Heart left ventricle (tissue), 16 donors: ENCODE measurements around the gene RFX1. TPM values are rescaled to one million over a fixed set of nuclear protein-coding genes. Genes with fewer than 3 reads are reported as not detected.

Source experiments
- ATAC-seq, 4 donors: fragments of 200-7000 bp; cut with Tn5 transposase; one replicate each; pipeline ENCODE4 v1.9.1; 2020 to 2022; ENCODE audit warnings: moderate library complexity in 4 of 4, mild to moderate bottlenecking in 3 of 4, moderate number of reproducible peaks in 1 of 4
- DNase-seq, 5 donors: peaks; one replicate each; pipeline ENCODE4 v3.0.0-alpha.2; 2020
- H3K27ac ChIP-seq, 12 donors: fragments of 200-600 bp; sonication (generic) in 4 of 12; one replicate each; pipeline versions ENCODE4 v1.5.0 to v1.8.0; 2016 to 2022; ENCODE audit warnings: mild to moderate bottlenecking in 2 of 12
- H3K27me3 ChIP-seq, 9 donors: fragments of 200-600 bp; sonication (generic) in 2 of 9; one replicate each; pipeline versions ENCODE4 v1.5.1 to v1.8.0; 2016 to 2022; ENCODE audit warnings: mild to moderate bottlenecking in 3 of 9
- H3K36me3 ChIP-seq, 9 donors: fragments of 200-600 bp; sonication (generic) in 2 of 9; one replicate each; pipeline versions ENCODE4 v1.5.0 to v1.8.0; 2018 to 2022; ENCODE audit warnings: mild to moderate bottlenecking in 2 of 9
- H3K4me1 ChIP-seq, 12 donors: fragments of 200-600 bp; sonication (generic) in 4 of 12; one replicate each; pipeline versions ENCODE4 v1.5.0 to v1.8.0; 2016 to 2022; ENCODE audit warnings: mild to moderate bottlenecking in 3 of 12
- H3K4me3 ChIP-seq, 12 donors: fragments of 200-600 bp; sonication (generic) in 4 of 12; one replicate each; pipeline versions ENCODE4 v1.5.0 to v1.8.0; 2017 to 2022; ENCODE audit warnings: mild to moderate bottlenecking in 9 of 12, moderate library complexity in 4 of 12
- H3K9me3 ChIP-seq, 12 donors: fragments of 200-600 bp; sonication (generic) in 4 of 12; one replicate each; pipeline versions ENCODE4 v1.5.0 to v1.8.0; 2016 to 2022; ENCODE audit warnings: mild to moderate bottlenecking in 1 of 12
- CTCF ChIP-seq, 12 donors: fragments of 200-600 bp; sonication (generic) in 4 of 12; IDR thresholded peaks; one replicate each; pipeline versions ENCODE4 v1.5.0 to v1.8.0; 2018 to 2022; ENCODE audit warnings: antibody characterized with exemption in 12 of 12, mild to moderate bottlenecking in 5 of 12
- POLR2A ChIP-seq, 2 donors: fragments of 450-650 bp; IDR thresholded peaks; one replicate each; pipeline ENCODE4 v1.6.1; 2017; ENCODE audit warnings: antibody characterized with exemption in 2 of 2, mild to moderate bottlenecking in 2 of 2, moderate library complexity in 2 of 2
- WGBS, 4 donors: extraction: QIAGEN DNeasy Blood & Tissue Kit in 2 of 4; methylation state at CpG; one replicate each; pipeline versions ENCODE4 v1.1.5 to v1.1.7; 2013 to 2018; 5-methylcytosine and 5-hydroxymethylcytosine counted together
- intact Hi-C, 10 donors: fragments of 100-400 bp; cut with DNase I; formaldehyde crosslinking; loops; one replicate each; pipeline versions ENCODE4 v1.11.1 to v1.14.2; 2022
- polyA plus RNA-seq, 2 donors: library from polyadenylated mRNA; stranded (reverse); fragments of 200-250 nt; gene quantifications; one replicate each; pipeline ENCODE4 v1.2.3, GENCODE V29; 2013
- total RNA-seq, 9 donors: library from RNA; depleted of rRNA in 2 of 9; stranded (reverse); fragments of >200 nt in 2 of 9; fragmentation: NEBNext Ultra II Directional in 3 of 9; extraction: Animal tissue kit (Norgen Biotek cat#: 25700) in 3 of 9; gene quantifications; one replicate each; pipeline versions ENCODE4 v1.1.0 to v1.2.4, GENCODE V29; 2016 to 2023
- donor health status: ischemic (EF 13 %, LVEDD 7.1; RV severe dilation, severe dysfunction).
- donor health status: healthy with polysubstance abuse.
- donor health status: DM: no; HTN: yes; CAD: no.
- donor health status: DM: no; HTN: no; CAD: no.
- donor health status: ischemic (EF 25% LVEDD 6.9; RV normal size, moderate dysfunction).
- donor health status: ischemic (EF 25% LVEDD 5.7; RV mildly dilated, moderate dysfunction).
- donor health status: healthy.
- donor health status: DM: yes; HTN: yes; CAD: no.
- donor health status: ischemic (EF 35%, LVEDD 5.7; RV mildly dilated, moderate dysfunction).
- donor health status: nonischemic (EF 11% LVEDD 7.7; RV severe dilation, severe dysfunction).
- donor health status: DM: yes; HTN: yes; CAD: no.
- donor health status: PGD.
- donor health status: ischemic (EF 29% LVEDD 5.4; RV normal size, mild dysfunction).
- donor health status: nonischemic (EF 23%, LVEDD 6.1; RV moderate dilation, normal function).

The RFX1 gene
- total and polyA plus RNA-seq, 11 donors, result 4.0 to 15.4 (median 8.6) TPM

- intact Hi-C loops, result no loop called here
- no peak for TF ChIP-seq CTCF (IDR thresholded peaks at IDR 0.05)
- peaks cover 0 to 31% (median 7%) of the 10 kb centered on the region in 9 donors for H3K36me3 ChIP-seq
- WGBS, 4 donors, result 15 to 50% (median 21%) methylated on average over 2 to 12 of the region's 12 CpGs
- peaks cover 0 to 41% (median 18%) of the 10 kb centered on the region in 12 donors for H3K4me1 ChIP-seq
- no peaks in the 10 kb centered on the region for H3K9me3 ChIP-seq
- DNase-seq, result no peak
- no peaks in the 10 kb centered on the region for H3K27me3 ChIP-seq
- peak overlapping the region in 11 of 12 donors; percentile 69 to 89 (median 78) for H3K27ac ChIP-seq
- H3K4me3 ChIP-seq, result peak overlapping the region; percentile 23 to 69 (median 58)
- peak in 2 of 4 donors; percentile 0 to 4 for ATAC-seq
Observed at GRCh38 chr19:13979244-13979615, 26.9 kb downstream of the RFX1 start.

- intact Hi-C loops, result no loop called here
- Histone ChIP-seq H3K4me3 (peak overlapping the region; percentile 23 to 69 (median 58)), H3K9me3 (no peaks in the 10 kb centered on the region), H3K4me1 (peaks cover 0 to 41% (median 18%) of the 10 kb centered on the region in 12 donors), H3K27ac (peak overlapping the region; percentile 59 to 89 (median 78)), H3K36me3 (peaks cover 0 to 36% (median 12%) of the 10 kb centered on the region in 9 donors), H3K27me3 (no peaks in the 10 kb centered on the region)
- peak; percentile 65 to 89 (median 87) for ATAC-seq
- TF ChIP-seq POLR2A (IDR thresholded peaks at IDR 0.05), result peak in 1 of 2 donors; percentile 38
- TF ChIP-seq CTCF (IDR thresholded peaks at IDR 0.05), result no peak
- peak; percentile 86 to 94 (median 91) for DNase-seq
- WGBS, 4 donors, result 7 to 26% (median 12%) methylated on average over 3 to 74 of the region's 74 CpGs
Observed at GRCh38 chr19:13978351-13979243, 27.5 kb downstream of the RFX1 start.

DNA sequence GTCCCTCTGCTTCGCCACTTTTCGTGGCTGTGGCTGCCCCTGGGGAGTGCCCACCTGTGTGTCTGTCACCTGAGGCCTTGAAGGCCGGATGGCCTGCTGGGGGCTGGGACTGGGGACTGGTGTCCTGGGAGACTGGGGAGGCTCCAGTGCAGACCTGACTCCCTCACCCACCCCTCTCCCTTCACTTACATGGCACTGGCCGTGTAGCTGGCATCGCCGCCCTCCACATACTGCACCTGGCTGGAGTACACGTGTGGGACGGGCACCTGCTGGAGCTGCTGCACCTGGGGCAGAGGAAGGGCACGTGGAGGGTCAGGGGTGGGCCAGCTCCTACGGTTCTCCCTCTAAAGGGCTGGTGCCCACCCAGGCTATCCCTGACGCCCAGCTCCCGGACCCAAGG lies 28.3 kb downstream of the RFX1 start:
- TF ChIP-seq POLR2A (IDR thresholded peaks at IDR 0.05), result no peak
- no peak for TF ChIP-seq CTCF (IDR thresholded peaks at IDR 0.05)
- peak in 1 of 4 donors; percentile 1 for ATAC-seq
- peak overlapping the region in 11 of 12 donors; percentile 69 to 89 (median 78) for H3K27ac ChIP-seq
- no peak for DNase-seq
- H3K4me3 ChIP-seq, result peak overlapping the region in 3 of 12 donors; percentile 58 to 69 (median 62)
- 80 to 96% (median 93%) methylated on average over 3 to 12 of the region's 12 CpGs for WGBS, 4 donors
- intact Hi-C loops, result no loop called here
- H3K27me3 ChIP-seq, result no peaks in the 10 kb centered on the region
- no peaks in the 10 kb centered on the region for H3K9me3 ChIP-seq
- H3K36me3 ChIP-seq, result peaks cover 0 to 36% (median 20%) of the 10 kb centered on the region in 9 donors
- peaks cover 0 to 41% (median 18%) of the 10 kb centered on the region in 12 donors for H3K4me1 ChIP-seq

DNA sequence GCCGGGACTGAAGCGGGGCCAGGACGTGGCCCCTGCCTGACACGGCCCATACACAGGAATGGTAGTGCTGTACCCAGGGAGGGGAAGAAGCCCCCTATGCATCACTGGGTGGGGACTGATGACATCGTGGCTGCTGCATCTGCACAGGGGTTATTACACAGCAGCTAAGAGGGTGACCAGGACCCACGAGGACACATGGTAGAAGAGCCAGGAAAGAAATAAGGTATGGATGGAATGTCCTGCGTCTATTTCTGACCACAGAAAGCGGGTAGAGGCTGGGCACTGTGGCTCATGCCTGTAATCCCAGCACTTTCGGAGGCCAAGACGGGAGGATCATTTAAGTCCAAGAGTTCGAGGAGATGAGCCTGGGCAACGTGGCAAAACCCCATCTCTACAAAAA lies 29.7 kb downstream of the RFX1 start:
- DNase-seq (peak in 1 of 5 donors; percentile 59), ATAC-seq (peak; percentile 10 to 70 (median 58))
- TF ChIP-seq CTCF (IDR thresholded peaks at IDR 0.05), result no peak
- TF ChIP-seq POLR2A (IDR thresholded peaks at IDR 0.05), result no peak
- Histone ChIP-seq H3K36me3 (peaks cover 0 to 38% (median 26%) of the 10 kb centered on the region in 9 donors), H3K27ac (peak overlapping the region; percentile 32 to 89 (median 80)), H3K4me3 (no peak overlapping the region), H3K9me3 (no peaks in the 10 kb centered on the region), H3K4me1 (peaks cover 0 to 41% (median 17%) of the 10 kb centered on the region in 12 donors), H3K27me3 (no peaks in the 10 kb centered on the region)
- WGBS, 4 donors, result 67 to 79% (median 70%) methylated on average over 12 of the region's 12 CpGs
- intact Hi-C loops, result loop anchor here in 1 of 10 donors (1.0 kb wide), 1 partner anchor 24 kb away; the partner anchor contains the start of gene DCAF15
